HEK293T (cell line): Measurements from ENCODE around the gene SEMA3C.

Experiments used
- CTCF ChIA-PET: fragments of 350-600 bp; formaldehyde crosslinking; extraction: SDS; loops from one replicate; lab custom pipeline; 2021; ENCODE audit warnings: antibody characterized with exemption, inconsistent platforms; lab: Yijun Ruan, JAX
- POLR2A ChIA-PET: fragments of 350-600 bp; formaldehyde crosslinking; extraction: SDS; loops from one replicate; lab custom pipeline; 2020; ENCODE audit warnings: antibody characterized with exemption, inconsistent platforms; lab: Yijun Ruan, JAX
- DNase-seq: peaks from one replicate; pipeline ENCODE4 v3.0.0; 2012; ENCODE audit warnings: mixed read lengths; ENCODE audit errors: extremely low spot score
- ARNT ChIP-seq: fragments of 450-650 bp; IDR thresholded peaks from 2 replicates; pipeline ENCODE4 v1.6.1; 2017; ENCODE audit warnings: mild to moderate bottlenecking
- BHLHE40 ChIP-seq: fragments of 450-650 bp; IDR thresholded peaks from 2 replicates; pipeline ENCODE4 v1.6.1; 2016; ENCODE audit warnings: mild to moderate bottlenecking, moderate library complexity, borderline replicate concordance
- CTBP1 ChIP-seq: fragments of 450-650 bp; IDR thresholded peaks from 2 replicates; pipeline ENCODE4 v1.6.1; 2016; ENCODE audit warnings: borderline replicate concordance
- ELF4 ChIP-seq: fragments of 450-650 bp; IDR thresholded peaks from 2 replicates; pipeline ENCODE4 v1.6.1; 2017; ENCODE audit warnings: antibody characterized with exemption
- FOXA1 ChIP-seq: fragments of 450-650 bp; IDR thresholded peaks from 2 replicates; pipeline ENCODE4 v1.6.1; 2016; ENCODE audit warnings: mild to moderate bottlenecking
- FOXK2 ChIP-seq: fragments of 450-650 bp; IDR thresholded peaks from 2 replicates; pipeline ENCODE4 v1.6.1; 2016; ENCODE audit warnings: mild to moderate bottlenecking
- FOXM1 ChIP-seq: fragments of 450-650 bp; IDR thresholded peaks from 2 replicates; pipeline ENCODE4 v1.6.1; 2017; ENCODE audit warnings: mild to moderate bottlenecking, borderline replicate concordance
- HDGF ChIP-seq: fragments of 450-650 bp; IDR thresholded peaks from 2 replicates; pipeline ENCODE4 v1.6.1; 2017; ENCODE audit warnings: antibody characterized with exemption, borderline replicate concordance
- L3MBTL2 ChIP-seq: fragments of 450-650 bp; conservative IDR thresholded peaks from 2 replicates; pipeline ENCODE4 v1.6.1; 2016; ENCODE audit warnings: mild to moderate bottlenecking
- LEF1 ChIP-seq: fragments of 450-650 bp; IDR thresholded peaks from 2 replicates; pipeline ENCODE4 v1.6.1; 2017; ENCODE audit warnings: mild to moderate bottlenecking, borderline replicate concordance
- NFRKB ChIP-seq: fragments of 450-650 bp; IDR thresholded peaks from 2 replicates; pipeline ENCODE4 v1.6.1; 2016; ENCODE audit warnings: mild to moderate bottlenecking, moderate library complexity
- PKNOX1 ChIP-seq: fragments of 450-650 bp; IDR thresholded peaks from 2 replicates; pipeline ENCODE4 v1.6.1; 2016
- SP1 ChIP-seq: fragments of 450-650 bp; IDR thresholded peaks from 2 replicates; pipeline ENCODE4 v1.6.1; 2017
- SUZ12 ChIP-seq: fragments of 450-650 bp; IDR thresholded peaks from 2 replicates; pipeline ENCODE4 v1.6.1; 2016; ENCODE audit warnings: mild to moderate bottlenecking
- TARDBP ChIP-seq: fragments of 450-650 bp; IDR thresholded peaks from 2 replicates; pipeline ENCODE4 v1.6.1; 2016
- ZNF384 ChIP-seq: fragments of 450-650 bp; IDR thresholded peaks from 2 replicates; pipeline ENCODE4 v1.6.1; 2016

SEMA3C gene

GRCh38 chr7:80749270-80749669, 169.6 kb downstream of the SEMA3C start:
- DNase-seq = no peak
- POLR2A ChIA-PET = no interaction called here
- TF ChIP-seq SP1 (no peak), L3MBTL2 (no peak), ELF4 (no peak), SUZ12 (no peak), FOXM1 (no peak), BHLHE40 (no peak), ZNF384 (no peak), LEF1 (no peak), PKNOX1 (no peak), ARNT (no peak), TARDBP (no peak), NFRKB (no peak), CTBP1 (no peak), FOXK2 (no peak), FOXA1 (no peak)
- CTCF ChIA-PET = no interaction called here

GRCh38 chr7:80748363-80749042, 170.3 kb downstream of the SEMA3C start:
- CTCF ChIA-PET = no interaction called here
- POLR2A ChIA-PET = no interaction called here
- no peak for DNase-seq
- TF ChIP-seq CTBP1 (peak; percentile 41; the same call in 1 of the 2 replicates), ZNF384 (peak; percentile 72; the same call in 1 of the 2 replicates), PKNOX1 (peak; percentile 93), HDGF (no peak), ARNT (peak; percentile 79), TARDBP (no peak), FOXM1 (no peak)

- CTCF ChIA-PET = interaction anchor here (0.7 to 1.2 kb wide), 2 partner anchors 8 to 68 kb away, joined by 3 to 5 read pairs; no protein-coding TSS in a partner anchor
Observed at GRCh38 chr7:80740778-80741545, 177.9 kb downstream of the SEMA3C start.

GRCh38 chr7:80736371-80737125, 182.3 kb downstream of the SEMA3C start:
- ChIA-PET CTCF (no interaction called here), POLR2A (no interaction called here)
- TF ChIP-seq FOXM1 (no peak), LEF1 (no peak), FOXK2 (no peak), SP1 (no peak), ZNF384 (no peak), PKNOX1 (no peak), ARNT (no peak), TARDBP (no peak), HDGF (no peak), FOXA1 (no peak)
- DNase-seq = no peak

More at GRCh38 chr7:80740778-80741545, 177.9 kb downstream of the SEMA3C start:
- TF ChIP-seq NFRKB (no peak), LEF1 (no peak), FOXA1 (no peak)
- no peak for DNase-seq
- POLR2A ChIA-PET = no interaction called here

- DNase-seq = no peak
- ChIA-PET CTCF (no interaction called here), POLR2A (interaction anchor here (0.6 kb wide), 1 partner anchor 25 kb away, joined by 3 read pairs; no protein-coding TSS in a partner anchor)
- TF ChIP-seq ELF4 = no peak
- TF ChIP-seq ZNF384 = no peak
- TF ChIP-seq SP1 = no peak
- no peak for TF ChIP-seq TARDBP
- TF ChIP-seq BHLHE40 = no peak
- no peak for TF ChIP-seq FOXM1
- TF ChIP-seq CTBP1 = no peak
- no peak for TF ChIP-seq SUZ12
- TF ChIP-seq FOXK2 = no peak
- no peak for TF ChIP-seq LEF1
- TF ChIP-seq NFRKB = no peak
- TF ChIP-seq PKNOX1 = no peak
- TF ChIP-seq HDGF = no peak
Observed at GRCh38 chr7:80735330-80735729, 183.5 kb downstream of the SEMA3C start.
